GM19467 (cell line): ENCODE results near the gene ARMC3.
"Not testable (repeated sequence)": the region's sequence is repeated elsewhere in the genome, so short reads cannot be mapped to it uniquely, and the experiment has no call there.

ENCODE experiments used
- ATAC-seq: cut with Tn5 transposase; IDR thresholded peaks from one replicate; pipeline ENCODE4 v1.9.1; 2021; ENCODE audit warnings: mild to moderate bottlenecking, moderate library complexity; ENCODE audit not compliant: unreplicated experiment

ARMC3 gene

GRCh38 chr10:22925088-22925487, 2.8 kb upstream of the ARMC3 start:
- no peak for ATAC-seq

GRCh38 chr10:22927166-22927565, 687 bp upstream of the ARMC3 start:
- ATAC-seq = no peak

- not testable (repeated sequence) for ATAC-seq
Observed at GRCh38 chr10:22929053-22929452, 1.2 kb downstream of the ARMC3 start.

DNA sequence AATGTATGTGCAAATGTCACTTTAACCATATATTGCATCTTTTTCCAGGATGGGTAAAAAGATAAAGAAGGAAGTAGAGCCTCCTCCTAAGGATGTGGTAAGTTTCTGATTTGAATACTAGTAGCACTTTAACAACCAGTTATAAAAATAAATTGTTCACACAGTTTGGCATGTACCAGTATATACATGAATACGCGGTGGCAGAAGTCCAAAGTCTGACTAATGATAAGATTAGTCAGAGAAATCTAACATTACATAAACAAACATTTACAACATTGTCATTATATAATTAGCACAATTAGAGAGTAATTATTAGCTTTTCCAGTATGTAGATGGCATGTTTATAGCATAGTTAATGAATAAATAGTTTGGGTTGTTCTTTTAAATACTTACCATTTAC, 4.1 kb downstream of the ARMC3 start:
- ATAC-seq = peak; percentile 65

- ATAC-seq = no peak
Observed at GRCh38 chr10:22932626-22933370, 4.9 kb downstream of the ARMC3 start.

GRCh38 chr10:22934726-22935125, 6.9 kb downstream of the ARMC3 start:
- no peak for ATAC-seq

GRCh38 chr10:22942437-22942836, 14.6 kb downstream of the ARMC3 start:
- no peak for ATAC-seq

DNA sequence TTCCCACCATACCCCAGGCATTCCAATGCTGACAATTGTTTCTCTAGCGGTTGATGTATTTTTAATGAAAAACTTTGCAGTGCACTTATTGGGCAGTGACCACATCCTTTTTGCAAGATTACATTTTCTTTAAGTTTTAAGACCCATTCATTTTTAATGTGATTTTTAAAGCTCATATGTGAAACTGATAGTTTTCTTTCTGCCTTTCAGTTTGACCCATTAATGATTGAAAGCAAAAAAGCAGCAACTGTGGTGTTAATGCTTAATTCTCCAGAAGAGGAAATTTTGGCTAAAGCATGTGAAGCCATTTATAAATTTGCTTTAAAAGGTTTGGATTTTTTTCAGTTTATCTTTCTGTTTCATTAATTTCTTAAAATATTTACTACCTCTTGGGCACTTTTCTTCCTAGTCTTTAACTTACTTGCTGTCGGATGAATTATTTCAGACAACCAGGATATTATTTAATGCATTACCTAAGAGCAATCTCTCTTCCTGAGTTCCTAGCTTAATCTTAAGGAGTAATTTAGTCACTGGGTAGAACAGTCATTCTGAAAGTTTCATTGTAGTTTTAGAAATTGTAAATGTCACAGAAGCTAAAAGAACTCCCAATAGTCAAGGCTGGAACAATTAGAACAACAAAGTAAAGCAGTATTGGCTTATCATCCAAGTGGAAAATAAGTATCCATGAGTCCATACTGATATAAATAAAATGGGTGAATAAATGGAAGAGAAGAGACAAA, 18.3 kb downstream of the ARMC3 start:
- peak; percentile 77 for ATAC-seq

DNA sequence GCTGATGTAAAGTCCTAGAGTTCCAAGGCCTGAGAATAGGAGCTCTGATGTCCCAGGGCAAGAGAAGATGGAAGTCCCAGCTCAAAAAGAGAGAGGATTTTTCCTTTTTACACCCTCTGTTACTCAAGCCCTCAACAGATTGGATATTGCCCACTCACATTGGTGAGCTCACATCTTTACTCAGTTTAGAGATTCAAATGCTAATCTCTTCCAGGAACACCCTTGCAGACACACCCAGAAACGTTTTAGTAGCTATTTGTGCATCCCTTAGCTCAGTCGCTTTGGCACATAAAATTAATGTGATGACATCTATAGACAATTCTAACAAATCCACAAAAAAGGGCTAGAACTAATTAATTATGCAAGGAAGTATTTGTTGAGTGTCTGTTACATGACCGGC, 27.1 kb downstream of the ARMC3 start:
- ATAC-seq = no peak

DNA sequence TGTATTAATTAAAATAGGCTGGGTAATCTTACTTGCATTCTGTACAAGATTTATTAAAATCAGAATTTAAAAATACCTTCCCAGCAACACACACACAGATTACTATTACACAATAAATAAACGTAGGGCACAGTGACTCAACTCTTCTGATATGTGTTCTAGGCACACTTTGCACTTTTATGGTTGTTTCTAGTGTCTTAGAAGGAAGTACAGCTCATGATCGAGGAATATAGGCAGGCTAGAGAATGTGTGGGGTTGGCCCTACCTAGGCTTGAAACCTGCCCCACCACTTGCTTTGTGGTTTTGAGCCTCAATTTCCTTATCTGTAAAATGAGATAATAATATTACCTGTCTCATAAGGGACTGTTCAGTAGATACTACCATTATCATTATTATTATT, 30.5 kb downstream of the ARMC3 start:
- ATAC-seq = no peak

DNA sequence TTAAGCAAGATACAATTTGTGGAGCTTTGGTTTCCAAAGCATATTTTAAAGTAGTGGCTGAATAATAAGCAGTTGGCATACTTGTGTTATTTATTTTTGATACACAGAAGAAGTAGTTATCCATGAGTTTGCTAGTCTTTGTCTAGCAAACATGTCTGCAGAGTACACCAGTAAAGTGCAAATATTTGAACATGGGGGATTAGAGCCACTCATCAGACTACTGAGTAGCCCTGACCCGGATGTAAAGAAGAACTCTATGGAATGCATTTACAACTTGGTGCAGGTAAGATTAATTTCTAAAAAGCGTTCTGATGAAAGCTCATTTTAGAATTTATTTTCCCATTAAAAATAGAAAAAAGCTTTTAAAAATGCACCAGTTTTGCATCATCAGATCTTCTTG, 31.4 kb downstream of the ARMC3 start:
- no peak for ATAC-seq

DNA sequence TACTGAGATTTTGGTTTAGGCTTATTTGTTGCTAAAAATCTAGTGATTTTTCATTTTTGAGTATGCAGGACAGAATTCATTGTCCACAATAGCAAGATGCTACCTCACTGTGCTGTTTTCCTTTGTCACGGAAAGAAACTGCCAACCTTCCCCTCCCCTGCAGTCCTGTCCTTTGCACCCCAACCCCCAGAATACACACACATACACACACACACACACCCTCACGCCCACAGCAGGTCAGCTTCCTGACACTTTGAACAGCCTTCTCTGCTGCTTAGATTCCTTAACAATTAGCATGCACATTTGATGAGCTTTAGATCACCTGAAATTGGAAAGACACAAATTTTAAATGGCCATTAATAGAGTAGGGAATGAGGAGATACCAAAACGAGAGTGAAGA, 32.1 kb downstream of the ARMC3 start:
- ATAC-seq = no peak

DNA sequence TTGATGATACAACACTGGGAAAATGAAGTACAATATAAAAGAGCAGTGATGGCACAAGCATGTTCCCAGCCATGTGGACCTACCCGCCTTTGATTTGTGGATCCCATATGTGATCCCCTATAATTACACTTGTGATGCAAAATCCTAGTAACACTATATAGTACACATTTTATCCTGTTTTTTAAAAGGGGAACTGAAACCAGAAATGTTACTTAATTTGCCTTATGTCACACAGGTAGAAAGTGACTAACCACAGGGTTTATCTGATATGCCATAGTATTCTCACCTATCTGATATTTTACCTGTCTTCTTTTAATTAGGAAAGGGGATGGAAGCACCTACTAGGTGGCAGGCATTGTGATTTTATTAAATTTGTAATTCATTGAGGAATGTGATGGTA, 35.0 kb downstream of the ARMC3 start:
- no peak for ATAC-seq

DNA sequence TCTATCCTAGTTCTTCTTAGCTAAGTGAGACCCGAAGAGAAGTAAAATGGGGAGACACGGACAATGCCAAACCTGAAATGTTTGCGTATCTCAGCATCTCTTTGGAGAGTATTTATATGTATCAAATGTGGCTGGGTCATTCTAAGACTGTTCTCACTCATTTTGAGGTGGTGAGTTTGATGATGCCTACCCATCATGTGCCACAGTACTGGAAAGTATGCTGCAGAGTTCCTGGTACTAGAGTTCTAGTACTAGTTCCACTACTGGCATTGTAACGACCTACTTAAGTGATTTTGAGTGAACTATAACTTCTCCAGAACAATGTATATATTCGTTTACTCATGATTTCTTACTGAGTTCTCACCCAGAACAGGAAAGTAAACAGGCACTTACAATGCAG, 41.9 kb downstream of the ARMC3 start:
- no peak for ATAC-seq

DNA sequence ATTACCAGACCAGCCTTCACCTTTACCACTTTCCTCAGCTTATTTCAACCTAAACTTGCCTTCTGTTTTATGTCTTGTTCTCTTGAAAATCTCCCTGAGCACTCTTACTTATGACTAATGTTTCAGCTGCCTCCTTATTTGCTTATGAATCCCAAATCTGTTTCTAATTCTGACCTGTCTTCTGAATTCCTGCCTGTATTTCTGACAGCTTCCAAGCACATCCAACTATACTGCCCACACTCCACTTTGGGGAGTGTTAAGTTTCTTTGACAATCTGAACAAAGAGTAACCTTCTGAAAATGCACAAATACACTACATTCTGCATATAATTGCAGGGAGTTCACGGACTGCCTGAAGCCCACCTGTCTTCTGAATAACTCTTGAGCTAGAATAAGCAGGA, 48.7 kb downstream of the ARMC3 start:
- no peak for ATAC-seq

DNA sequence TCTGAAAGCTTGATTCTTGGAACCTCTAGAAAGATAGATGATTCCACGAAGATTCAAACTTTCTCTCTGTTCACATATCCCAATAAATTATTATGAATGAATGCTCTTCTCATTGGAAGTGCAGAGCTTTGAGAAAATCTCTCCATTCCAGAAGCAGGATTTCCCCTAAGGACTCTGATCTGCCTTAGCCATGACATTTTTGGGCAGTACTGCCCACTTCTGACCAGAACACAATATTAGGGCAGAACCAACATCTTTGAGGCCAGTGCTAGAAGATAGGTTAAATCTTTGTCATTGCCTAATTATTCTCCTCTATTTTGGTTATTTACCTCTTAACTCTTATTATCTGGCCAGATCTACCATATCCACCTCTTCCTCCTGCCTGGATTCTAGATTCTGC, 49.9 kb downstream of the ARMC3 start:
- ATAC-seq = no peak

DNA sequence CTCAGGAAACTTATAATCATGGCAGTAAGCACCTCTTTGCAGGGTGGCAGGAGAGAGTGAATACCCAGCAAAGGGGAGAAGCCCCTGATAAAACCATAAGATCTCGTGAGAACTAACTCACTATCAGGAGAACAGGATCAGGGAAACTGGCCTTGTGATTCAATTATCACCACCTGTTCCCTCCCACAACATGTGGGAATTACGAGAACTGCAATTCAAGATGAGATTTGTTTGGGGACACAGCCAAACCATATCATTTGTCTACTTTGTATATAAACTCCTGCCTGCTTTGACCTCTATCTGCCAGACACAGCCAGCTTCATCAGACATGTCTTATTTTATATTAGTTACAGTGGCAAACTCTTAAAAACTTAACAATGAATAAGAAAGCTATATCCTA, 50.4 kb downstream of the ARMC3 start:
- no peak for ATAC-seq

- no peak for ATAC-seq
Observed at GRCh38 chr10:22978918-22979317, 51.1 kb downstream of the ARMC3 start.

DNA sequence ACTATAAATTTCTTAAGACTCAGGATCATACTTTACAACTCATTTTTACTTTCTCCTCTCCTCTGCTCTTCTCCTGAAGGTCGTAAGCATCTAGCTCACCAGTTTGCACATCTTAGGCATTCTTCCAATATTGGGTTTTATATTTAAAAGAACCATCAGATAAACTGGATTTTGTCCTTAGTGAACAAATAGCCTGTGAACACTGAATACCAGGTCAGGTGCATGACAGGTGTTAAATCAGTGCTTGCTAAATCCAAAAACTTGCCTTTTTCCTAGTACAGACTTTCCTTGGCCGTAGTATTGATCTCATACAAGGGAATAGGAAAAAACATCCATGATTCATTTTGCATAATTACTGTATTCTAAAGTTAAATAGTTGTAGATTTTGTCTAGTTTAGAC, 53.0 kb downstream of the ARMC3 start:
- no peak for ATAC-seq

- ATAC-seq = no peak
Observed at GRCh38 chr10:22984066-22984465, 56.2 kb downstream of the ARMC3 start.

DNA sequence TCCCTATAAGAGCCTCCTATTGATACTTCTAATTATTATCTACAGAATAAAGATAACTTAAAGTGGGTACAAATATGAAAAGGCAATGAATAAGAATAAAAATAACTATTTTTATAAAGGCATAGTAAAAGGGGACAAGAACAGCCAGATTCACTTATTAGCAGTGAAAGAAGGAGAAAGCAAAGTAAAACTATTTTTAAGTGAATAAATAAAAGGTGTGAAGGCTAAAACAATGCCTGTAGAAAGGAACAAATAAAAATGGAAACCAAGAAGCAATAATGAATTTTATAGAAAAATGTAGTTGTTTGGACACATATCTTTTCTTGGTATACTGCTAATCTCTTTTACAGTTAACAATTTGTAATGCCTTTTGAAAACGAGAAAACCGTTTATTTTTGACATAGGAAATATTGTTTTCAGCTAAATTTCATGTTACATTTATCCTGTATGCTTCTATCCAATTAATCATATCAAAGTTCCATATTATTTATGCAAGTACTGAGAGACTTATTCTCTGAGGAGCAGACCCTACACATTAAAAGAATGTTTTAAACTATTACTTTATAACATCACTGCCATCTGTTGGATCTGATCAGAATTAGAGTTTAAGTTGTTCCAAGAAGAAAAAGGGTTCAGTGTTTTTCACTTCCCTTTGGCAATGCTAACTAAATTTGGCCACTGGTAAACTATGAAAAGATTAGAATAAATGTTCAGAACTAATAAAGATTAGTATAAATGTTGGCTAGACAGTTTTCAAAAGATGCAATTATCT, 59.1 kb downstream of the ARMC3 start:
- no peak for ATAC-seq
